Measurements from ENCODE around the gene MAML1. TPM values are rescaled to one million over a fixed set of nuclear protein-coding genes. Genes with fewer than 3 reads are reported as not detected.

Gene MAML1
- total and polyA plus RNA-seq, 10 of the 15 experiments (the other 5 are each of a cell fraction or from before 2014, with no cell fraction given) = 0.42 to 23.9 (median 7.3) TPM

DNA sequence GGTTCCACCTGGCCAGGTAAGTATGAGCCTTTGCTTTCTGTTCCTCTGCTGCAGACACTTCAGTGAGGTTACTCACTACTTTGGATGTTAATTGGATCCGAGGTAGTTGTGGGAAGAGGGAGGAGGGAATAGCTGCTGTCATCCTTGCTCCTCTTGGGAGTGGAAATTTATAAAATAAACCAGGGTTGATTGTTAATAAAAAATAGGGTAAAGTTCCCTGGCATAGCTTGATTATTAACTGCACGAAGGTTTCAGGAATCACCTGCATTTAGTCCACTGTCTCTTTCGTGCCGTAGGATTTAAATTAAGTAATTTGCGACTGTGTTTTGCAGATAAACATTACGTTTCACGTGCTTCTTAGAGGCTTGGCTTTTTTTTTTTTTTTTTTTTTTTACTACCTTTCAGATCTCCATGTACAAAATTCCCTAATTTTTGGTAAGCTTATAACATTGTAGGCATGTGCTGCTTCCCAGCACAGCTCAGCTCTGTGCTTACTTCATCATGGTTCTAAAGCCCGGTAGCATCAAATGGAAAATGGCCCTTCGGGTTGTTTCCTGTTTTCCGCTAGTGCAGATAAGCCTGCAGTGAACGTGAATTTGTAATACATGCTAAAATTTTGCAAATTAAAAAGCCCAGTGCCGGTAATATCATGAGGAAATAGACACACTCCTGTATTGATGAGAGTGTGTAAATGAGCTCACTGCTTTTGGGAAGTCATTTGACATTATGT lies 34.3 kb downstream of the MAML1 start (continued):
- no peak for TF ChIP-seq ZNF274 (IDR thresholded peaks at IDR 0.05; ENCODE audit: insufficient read depth, insufficient read length)
- no peak for TF ChIP-seq MTA2 (IDR thresholded peaks at IDR 0.05; ENCODE audit: low read depth)
- TF ChIP-seq FOS (IDR thresholded peaks at IDR 0.05; ENCODE audit: borderline replicate concordance, extremely low read depth, insufficient read length) = no peak

GRCh38 chr5:179767496-179768100 lies 35.0 kb downstream of the MAML1 start:
- H3K4me3 ChIP-seq = no peak overlapping the region
- H3K27ac ChIP-seq (ENCODE audit: control insufficient read depth, insufficient read depth) = no peak overlapping the region
- RAD21 ChIA-PET (ENCODE audit: unreplicated experiment) = no interaction called here
- in situ Hi-C loops (cut with MboI) = no loop called here
- H3K79me2 ChIP-seq (ENCODE audit: control insufficient read depth, insufficient read depth, low read length) = peaks cover 9% of the 10 kb centered on the region
- H3K9ac ChIP-seq (ENCODE audit: control insufficient read depth, insufficient read depth, low read length) = no peak overlapping the region
- no peak overlapping the region for H3K4me2 ChIP-seq (ENCODE audit: control insufficient read depth, insufficient read depth)
- SMC1A ChIA-PET (ENCODE audit: uncharacterized antibody, unreplicated experiment) = interaction anchor here (0.9 to 1.2 kb wide), 2 partner anchors 10 to 14 kb away, joined by 3 to 4 read pairs; no protein-coding TSS in a partner anchor
- H3K4me1 ChIP-seq (ENCODE audit: control insufficient read depth, insufficient read depth, low read length) = no peaks in the 10 kb centered on the region
- no peaks in the 10 kb centered on the region for H3K9me3 ChIP-seq (replicated peaks; ENCODE audit: control insufficient read depth, insufficient read depth, low read length)
- CTCF ChIA-PET = interaction anchor here (1.1 to 1.3 kb wide), 2 partner anchors 24 to 139 kb away, joined by 3 read pairs; no protein-coding TSS in a partner anchor
- intact Hi-C loops (cut with micrococcal nuclease; ENCODE audit: unreplicated experiment) = loop anchor here (10.0 kb wide), 1 partner anchor 207 kb away; no protein-coding TSS in a partner anchor
- no peak for TF ChIP-seq POLR2AphosphoS2 (IDR thresholded peaks at IDR 0.05; ENCODE audit: low read depth, low read length)
- no peak for TF ChIP-seq SRF (IDR thresholded peaks at IDR 0.05; ENCODE audit: low read depth in 2 of 2, low read length in 2 of 2)
- TF ChIP-seq, protein P1, sequence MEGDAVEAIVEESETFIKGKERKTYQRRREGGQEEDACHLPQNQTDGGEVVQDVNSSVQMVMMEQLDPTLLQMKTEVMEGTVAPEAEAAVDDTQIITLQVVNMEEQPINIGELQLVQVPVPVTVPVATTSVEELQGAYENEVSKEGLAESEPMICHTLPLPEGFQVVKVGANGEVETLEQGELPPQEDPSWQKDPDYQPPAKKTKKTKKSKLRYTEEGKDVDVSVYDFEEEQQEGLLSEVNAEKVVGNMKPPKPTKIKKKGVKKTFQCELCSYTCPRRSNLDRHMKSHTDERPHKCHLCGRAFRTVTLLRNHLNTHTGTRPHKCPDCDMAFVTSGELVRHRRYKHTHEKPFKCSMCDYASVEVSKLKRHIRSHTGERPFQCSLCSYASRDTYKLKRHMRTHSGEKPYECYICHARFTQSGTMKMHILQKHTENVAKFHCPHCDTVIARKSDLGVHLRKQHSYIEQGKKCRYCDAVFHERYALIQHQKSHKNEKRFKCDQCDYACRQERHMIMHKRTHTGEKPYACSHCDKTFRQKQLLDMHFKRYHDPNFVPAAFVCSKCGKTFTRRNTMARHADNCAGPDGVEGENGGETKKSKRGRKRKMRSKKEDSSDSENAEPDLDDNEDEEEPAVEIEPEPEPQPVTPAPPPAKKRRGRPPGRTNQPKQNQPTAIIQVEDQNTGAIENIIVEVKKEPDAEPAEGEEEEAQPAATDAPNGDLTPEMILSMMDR (IDR thresholded peaks at IDR 0.05 in 2 of 3, conservative IDR thresholded peaks at IDR 0.05 in 1 of 3; ENCODE audit: control insufficient read depth in 2 of 3, extremely low read depth in 1 of 3, insufficient read depth in 1 of 3, low read depth in 3 of 3, low read length in 3 of 3) = no peak
- TF ChIP-seq USF1 (IDR thresholded peaks at IDR 0.05; ENCODE audit: borderline replicate concordance, extremely low read length, insufficient read depth, low read depth, low read length) = no peak
- no peak for TF ChIP-seq SKIL (IDR thresholded peaks at IDR 0.05; ENCODE audit: low read depth, poor library complexity, severe bottlenecking)
- no peak for TF ChIP-seq ASH2L (IDR thresholded peaks at IDR 0.05; ENCODE audit: borderline replicate concordance, low read depth)
- POLR2A ChIA-PET = interaction anchor here (1.1 kb wide), 1 partner anchor 70 kb away, joined by 14 read pairs; no protein-coding TSS in a partner anchor
- H2AFZ ChIP-seq (ENCODE audit: control insufficient read depth, low read depth, low read length) = no peak overlapping the region
- no peak for ATAC-seq
- WGBS (ENCODE audit: insufficient coverage, insufficient replicate concordance, low lambda C conversion rate, missing lambda C conversion rate) = 97% methylated on average over 9 of the region's 9 CpGs
- FAIRE-seq = no peak
- H4K20me1 ChIP-seq (ENCODE audit: control insufficient read depth, insufficient read depth) = peaks cover 4% of the 10 kb centered on the region; the same call in 1 of the 2 replicates
- H3K27me3 ChIP-seq (replicated peaks in 1 of 2; ENCODE audit: control insufficient read depth in 2 of 2, insufficient read depth in 2 of 2, low read length in 1 of 2) = no peaks in the 10 kb centered on the region
- DNase-seq (ENCODE audit: low read depth, low spot score) = no peak
- BruUV-seq (replicated peaks) = no TSS peak
- peaks cover 20 to 29% of the 10 kb centered on the region in 2 experiments for H3K36me3 ChIP-seq (ENCODE audit: control insufficient read depth in 2 of 2, insufficient read depth in 2 of 2, low read length in 1 of 2)
